GM21723 (cell line): ENCODE measurements around the gene BEGAIN.

Experiments
- ATAC-seq: cut with Tn5 transposase; IDR thresholded peaks from one replicate; pipeline ENCODE4 v1.9.1; 2021; ENCODE audit warnings: mild to moderate bottlenecking, moderate library complexity; ENCODE audit not compliant: unreplicated experiment

The BEGAIN gene

GRCh38 chr14:100553471-100553870 is 33.7 kb downstream of the BEGAIN start:
- no peak for ATAC-seq

DNA sequence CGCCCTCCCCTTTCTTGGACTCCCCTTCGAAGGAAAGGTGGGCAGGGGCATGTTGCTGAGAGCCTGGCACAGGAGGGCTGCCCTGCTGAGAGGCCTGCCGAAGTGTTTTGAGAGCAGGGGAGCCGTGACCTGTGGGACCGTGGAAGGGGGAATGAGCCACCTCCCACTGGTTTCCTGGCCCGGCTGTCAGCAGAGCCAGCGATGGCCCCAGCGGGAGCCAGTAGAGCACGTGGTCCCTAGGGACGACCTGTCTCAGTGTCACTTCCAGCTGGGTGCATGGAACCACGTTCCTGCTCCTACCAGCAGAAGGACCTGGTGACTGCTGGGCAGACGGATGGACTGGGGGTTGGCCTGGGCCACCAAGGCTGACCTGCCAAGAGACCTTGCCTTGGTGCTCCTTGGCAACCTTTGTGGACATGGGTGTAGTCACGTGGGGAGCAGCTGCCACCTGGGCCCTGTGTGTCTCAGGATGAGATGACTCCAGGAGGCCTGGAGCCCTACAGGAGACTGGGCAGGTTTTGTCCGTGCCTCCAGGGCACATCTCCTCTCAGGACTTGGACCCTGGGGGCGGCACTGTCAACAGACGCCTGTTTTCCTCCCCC is 34.6 kb downstream of the BEGAIN start:
- no peak for ATAC-seq

GRCh38 chr14:100551056-100551455 is 36.2 kb downstream of the BEGAIN start:
- no peak for ATAC-seq

DNA sequence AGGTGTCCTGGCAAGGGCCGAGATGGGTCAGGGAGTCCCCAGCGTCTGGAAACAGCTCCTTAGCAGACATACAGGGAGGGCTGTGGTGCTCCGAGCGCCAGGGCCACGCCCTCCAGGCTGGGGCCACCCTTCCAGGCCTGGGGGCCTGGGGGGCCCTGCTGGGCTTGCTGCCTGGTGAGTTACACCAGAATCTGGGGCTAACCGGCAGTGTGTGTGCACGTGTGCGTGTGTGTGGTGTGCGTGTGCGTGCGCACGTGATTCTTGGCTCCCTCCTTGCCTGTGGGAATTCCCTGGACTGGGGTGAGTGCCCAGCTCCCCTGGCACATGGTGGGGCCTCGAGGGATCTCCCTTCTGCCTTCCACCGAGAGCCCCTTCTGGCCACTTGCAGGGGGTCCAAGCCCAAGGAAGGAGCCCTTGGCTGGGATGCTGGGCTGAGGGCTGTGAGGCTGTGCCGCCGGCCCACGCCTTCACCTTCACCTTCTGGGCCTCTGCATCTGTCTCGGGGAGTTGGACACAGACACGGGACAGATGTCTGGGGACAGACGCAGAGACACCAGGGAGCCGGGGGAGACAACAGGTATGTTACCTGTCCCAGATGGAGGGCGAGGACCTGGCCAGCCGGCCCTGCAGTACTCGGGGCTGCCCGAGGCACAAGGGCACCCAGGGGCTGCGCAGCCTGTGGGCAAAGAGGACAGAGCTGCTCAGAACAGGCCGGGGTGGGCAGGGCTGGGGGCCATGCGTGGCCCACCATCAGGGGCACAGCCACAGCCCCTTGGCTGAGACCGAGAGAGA is 37.2 kb downstream of the BEGAIN start:
- ATAC-seq = no peak

GRCh38 chr14:100548939-100549338 is 38.3 kb downstream of the BEGAIN start:
- ATAC-seq = no peak

DNA sequence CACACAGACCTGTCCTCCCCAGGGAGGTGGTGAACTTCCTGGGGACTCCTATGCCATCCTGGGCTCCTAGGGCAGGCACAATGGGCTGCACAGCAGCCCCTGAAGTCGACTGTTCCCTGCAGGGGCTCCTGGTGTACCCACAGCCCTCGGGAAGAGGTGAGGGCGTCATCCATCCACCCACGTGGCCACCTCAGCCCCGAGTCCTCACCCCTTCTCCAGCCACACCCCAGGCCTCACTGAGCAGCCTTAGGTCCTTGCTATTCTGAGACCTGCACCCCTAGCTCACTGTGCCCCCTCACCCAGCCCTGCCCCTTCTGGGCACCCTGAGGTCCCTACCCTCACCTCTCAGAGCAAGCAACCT is 38.9 kb downstream of the BEGAIN start:
- ATAC-seq = no peak

- ATAC-seq = no peak
These were observed 39.5 kb downstream of the BEGAIN start for GRCh38 chr14:100547633-100548294.

GRCh38 chr14:100546051-100546443 is 41.2 kb downstream of the BEGAIN start:
- no peak for ATAC-seq

GRCh38 chr14:100545359-100545758 is 41.9 kb downstream of the BEGAIN start:
- no peak for ATAC-seq

DNA sequence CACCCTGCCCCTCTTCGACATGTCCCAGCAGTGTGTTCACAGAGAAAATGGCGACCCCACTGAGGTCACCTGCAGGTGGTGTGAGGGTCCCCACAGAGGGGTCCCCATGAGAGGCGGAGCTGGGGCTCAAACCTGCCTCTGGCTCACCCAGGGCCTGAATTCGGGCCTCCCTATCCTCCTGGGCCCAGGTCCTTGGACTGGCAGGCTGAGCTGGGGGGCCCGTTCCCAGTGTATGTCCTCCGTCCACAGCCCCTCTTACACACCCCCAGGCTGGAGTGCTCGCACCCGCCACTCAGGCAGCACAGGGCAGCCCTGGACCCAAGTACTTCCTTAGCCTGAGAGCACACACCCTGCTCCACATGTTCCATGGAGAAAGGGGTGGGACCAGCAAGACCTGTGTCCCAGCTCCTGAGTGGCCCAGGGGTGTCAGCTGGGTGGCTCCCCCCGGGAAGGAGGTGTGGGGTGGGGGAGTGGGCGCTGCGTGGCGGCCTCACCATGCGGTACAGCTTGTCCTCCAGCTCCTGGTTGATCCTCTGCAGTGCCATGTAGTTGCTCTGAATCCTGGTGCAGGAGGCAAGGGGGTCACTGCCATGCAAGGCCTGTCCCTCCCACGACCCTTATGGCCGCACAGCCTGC is 42.6 kb downstream of the BEGAIN start:
- no peak for ATAC-seq

DNA sequence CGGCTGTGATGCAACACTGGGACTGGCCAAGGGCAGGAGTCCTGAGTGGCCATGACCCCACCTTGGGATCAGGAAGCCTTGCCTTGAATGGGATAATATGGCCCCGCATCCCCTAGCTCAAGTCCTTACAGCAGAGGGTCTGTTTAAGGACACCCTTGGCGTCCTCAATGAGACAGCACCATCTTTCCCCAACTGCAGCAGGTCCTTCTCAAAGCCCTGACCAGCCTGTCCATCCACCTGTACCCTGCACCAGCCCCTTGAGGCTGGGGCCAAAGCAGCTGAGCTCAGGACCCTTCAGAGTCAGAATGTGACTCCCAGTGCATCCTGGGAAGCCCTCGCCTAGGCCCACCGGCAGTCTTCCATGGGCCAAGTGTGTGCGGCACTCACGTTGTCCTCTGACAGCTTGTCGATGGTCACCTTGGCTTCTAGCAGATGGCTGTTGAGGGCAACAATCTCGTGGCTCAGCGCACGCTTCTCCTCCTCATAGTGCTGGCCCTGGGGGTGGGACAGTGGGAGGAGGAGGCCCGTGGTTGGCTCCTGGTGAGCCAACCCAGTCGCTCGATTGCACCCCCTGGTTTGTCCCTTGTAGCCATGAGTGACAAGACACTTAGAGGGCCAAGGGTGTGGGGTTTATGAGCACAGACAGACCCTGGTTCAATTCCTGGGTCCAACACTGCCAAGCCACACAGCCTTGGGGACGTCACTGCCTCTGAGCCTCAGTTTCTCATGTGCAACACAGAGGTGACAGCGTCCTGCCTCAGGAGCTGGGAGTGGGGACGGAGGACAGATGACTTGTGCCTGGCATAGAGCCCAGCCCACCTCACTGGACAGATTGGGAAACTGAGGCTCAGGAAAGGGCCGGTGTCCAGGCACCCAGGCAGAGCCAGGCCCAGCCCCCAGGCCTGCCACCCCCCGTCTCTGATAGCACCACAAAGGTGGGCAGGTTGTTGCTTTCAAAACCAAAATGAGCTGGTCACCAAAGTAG is 43.5 kb downstream of the BEGAIN start:
- ATAC-seq = no peak

GRCh38 chr14:100542619-100543205 is 44.5 kb downstream of the BEGAIN start:
- no peak for ATAC-seq

- ATAC-seq = no peak
These were observed 45.3 kb downstream of the BEGAIN start for GRCh38 chr14:100541621-100542560.

DNA sequence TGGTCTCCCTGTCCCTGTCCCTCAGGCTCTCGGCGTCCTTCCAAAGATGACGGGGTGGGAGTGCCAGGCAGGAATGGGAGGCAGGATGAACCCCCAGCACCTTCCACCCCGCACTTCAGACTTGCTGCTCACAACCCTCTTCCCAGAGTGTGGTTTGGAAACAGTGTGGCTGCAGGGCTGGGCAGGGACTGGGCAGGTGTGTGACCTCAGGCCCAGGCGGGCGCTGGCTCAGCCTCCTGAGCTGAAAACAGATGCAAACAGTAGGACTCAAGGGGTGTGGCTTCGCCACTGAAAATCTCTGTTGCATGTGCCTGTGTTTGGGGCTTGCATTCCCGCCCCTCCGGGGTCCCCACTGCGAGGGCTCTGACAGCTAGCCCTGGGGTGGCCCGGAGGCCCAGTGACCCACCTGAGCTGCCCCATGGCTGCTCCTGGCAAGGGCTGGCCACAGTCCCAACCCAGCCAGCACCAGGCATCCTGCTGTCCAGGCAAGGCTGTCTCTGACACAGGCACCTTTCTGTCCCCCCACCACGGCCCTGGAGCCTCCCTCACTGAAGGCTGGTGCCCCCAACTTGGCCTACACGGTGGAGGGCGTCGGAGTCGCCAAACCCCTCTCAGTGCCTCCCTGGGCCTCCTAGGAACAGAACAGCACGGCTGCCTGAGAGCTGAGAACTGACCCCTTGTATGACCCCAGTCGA is 46.1 kb downstream of the BEGAIN start:
- no peak for ATAC-seq

GRCh38 chr14:100540141-100540925 is 46.9 kb downstream of the BEGAIN start:
- no peak for ATAC-seq

DNA sequence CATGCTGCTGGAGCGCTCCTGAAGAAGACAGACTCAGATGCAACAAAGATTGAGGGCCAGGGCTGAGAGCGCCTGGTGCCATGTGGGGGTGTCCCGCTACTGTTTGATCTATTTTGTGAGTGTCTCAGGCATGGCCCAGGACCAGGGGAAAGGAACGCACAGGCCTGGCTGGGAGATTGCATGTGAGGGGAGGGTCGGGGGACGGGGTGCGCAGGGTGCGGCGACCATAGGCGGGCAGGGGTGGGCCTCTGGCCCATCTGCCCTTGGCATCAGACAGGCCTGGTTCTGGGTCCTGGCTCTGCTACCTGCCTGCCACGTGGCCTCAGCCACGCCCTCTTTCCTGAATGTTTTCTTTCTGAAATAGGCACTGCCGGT is 47.5 kb downstream of the BEGAIN start:
- no peak for ATAC-seq

DNA sequence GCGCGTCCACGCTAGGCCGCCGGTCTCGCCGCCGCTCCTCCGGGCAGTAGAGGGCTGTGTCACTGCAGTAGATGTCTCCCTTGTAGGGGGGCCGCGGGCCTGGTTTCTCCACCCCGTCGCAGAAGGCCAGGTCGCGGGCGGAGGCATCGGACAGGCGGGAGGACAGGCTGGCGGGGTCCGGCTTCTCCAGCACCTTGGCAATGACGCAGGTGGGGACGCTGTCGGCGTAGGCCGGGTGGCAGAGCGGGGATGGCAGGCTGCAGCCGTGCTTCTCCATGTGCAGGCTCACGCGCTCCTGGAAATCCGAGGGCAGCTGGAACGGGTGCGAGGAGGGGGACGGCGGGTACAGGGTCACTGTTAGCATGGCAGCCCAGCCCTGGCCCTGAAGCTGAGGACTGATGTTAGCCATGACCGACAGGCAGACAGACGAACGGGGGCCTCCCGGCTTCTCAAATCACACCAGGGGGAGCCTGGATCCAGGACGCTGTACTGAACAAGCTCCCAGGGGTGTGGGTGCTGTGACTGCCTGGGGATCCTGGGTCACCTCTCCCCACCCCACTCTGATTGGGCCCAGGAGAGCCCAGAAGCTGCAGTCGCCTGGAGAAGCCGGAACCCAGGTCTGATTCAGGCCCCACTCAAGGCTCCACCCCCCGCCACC is 48.1 kb downstream of the BEGAIN start:
- ATAC-seq = no peak
